Left lung (tissue), 10 donors: ENCODE measurements around the gene ZNF100. TPM values are rescaled to one million over a fixed set of nuclear protein-coding genes. Genes with fewer than 3 reads are reported as not detected.
A peak's percentile ranks its signal among the peaks of the same experiment; 100 is the strongest.

ENCODE experiments used
- ATAC-seq: fragments of 200-7000 bp; cut with Tn5 transposase; one replicate; pipeline ENCODE4 v1.9.1; 2020; ENCODE audit warnings: moderate library complexity
- DNase-seq, 4 donors: peaks; one replicate each; pipeline ENCODE4 v3.0.0-alpha.2; 2013 to 2020
- H3K27ac ChIP-seq, 2 donors: fragments of 200-600 bp; sonication (generic) in 1 of 2; one replicate each; pipeline versions ENCODE4 v1.5.0 to v1.8.0; 2020 to 2021
- H3K27me3 ChIP-seq, 2 donors: fragments of 200-600 bp; sonication (generic) in 1 of 2; one replicate each; pipeline versions ENCODE4 v1.5.0 to v1.8.0; 2020 to 2021
- H3K36me3 ChIP-seq, 2 donors: fragments of 200-600 bp; sonication (generic) in 1 of 2; one replicate each; pipeline versions ENCODE4 v1.5.0 to v1.8.0; 2020 to 2021
- H3K4me1 ChIP-seq, 2 donors: fragments of 200-600 bp; one replicate each; pipeline ENCODE4 v1.8.0; 2021
- H3K4me3 ChIP-seq, 2 donors: fragments of 200-600 bp; sonication (generic) in 1 of 2; one replicate each; pipeline versions ENCODE4 v1.5.0 to v1.8.0; 2020 to 2021; ENCODE audit warnings: mild to moderate bottlenecking in 1 of 2
- H3K9me3 ChIP-seq, 2 donors: fragments of 200-600 bp; sonication (generic) in 1 of 2; one replicate each; pipeline versions ENCODE4 v1.5.0 to v1.8.0; 2020 to 2021
- intact Hi-C, 2 donors: fragments of 100-400 bp; cut with DNase I; formaldehyde crosslinking; loops; one replicate each; pipeline versions ENCODE4 v1.11.2 to v1.14.2; 2022
- polyA plus RNA-seq, 6 donors: library from polyadenylated mRNA; unstranded; fragments of 120-200 nt; gene quantifications; one replicate each; pipeline ENCODE4 v1.2.1, GENCODE V29; 2013; ENCODE audit not compliant: insufficient read length in 6 of 6
- total RNA-seq, 2 donors: library from RNA; stranded (reverse); fragmentation: NEBNext Ultra II Directional; extraction: Animal tissue kit (Norgen Biotek cat#: 25700); gene quantifications; one replicate each; pipeline ENCODE4 v1.2.1, GENCODE V29; 2021
- TF ChIP-seq, protein P1 (sequence below), 2 donors: fragments of 200-600 bp; sonication (generic) in 1 of 2; IDR thresholded peaks; one replicate each; pipeline versions ENCODE4 v1.5.0 to v1.8.0; 2021; ENCODE audit warnings: antibody characterized with exemption in 2 of 2
- donor health status: DM: no; HTN: yes; CAD: no.
- donor health status: DM: no; HTN: no; CAD: no.

The ZNF100 gene
- total and polyA plus RNA-seq, 8 donors = 8.5 to 22.0 (median 14.7) TPM

DNA sequence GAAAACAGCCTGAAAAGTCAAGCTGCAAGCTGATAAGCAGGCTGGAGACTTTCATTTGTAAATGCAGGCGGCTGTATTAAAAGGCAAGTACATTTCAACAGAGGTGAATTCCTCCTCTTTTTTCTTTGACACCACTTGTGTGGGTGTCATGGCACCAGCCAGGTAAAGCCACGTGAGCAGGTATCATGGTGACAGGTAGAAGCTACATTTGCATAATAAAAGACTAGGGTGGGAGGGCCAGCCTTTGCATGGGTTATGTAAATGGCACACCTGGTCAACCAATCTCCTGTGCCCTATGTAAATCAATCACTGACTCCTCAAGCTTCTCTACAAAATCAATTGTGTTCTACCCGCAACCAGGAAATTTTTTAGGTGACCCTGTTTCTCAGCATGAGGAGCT is 68.2 kb downstream of the ZNF100 start:
- H3K9me3 ChIP-seq = no peaks in the 10 kb centered on the region
- intact Hi-C loops = loop anchor here in 1 of 2 donors (10.0 kb wide), 1 partner anchor 214 kb away; no protein-coding TSS in a partner anchor
- no peak overlapping the region for H3K4me3 ChIP-seq
- no peak overlapping the region for H3K27ac ChIP-seq
- ATAC-seq (no peak), DNase-seq (peak in 1 of 4 donors; percentile 18)
- no peaks in the 10 kb centered on the region for H3K27me3 ChIP-seq
- no peaks in the 10 kb centered on the region for H3K4me1 ChIP-seq
- H3K36me3 ChIP-seq = no peaks in the 10 kb centered on the region
- TF ChIP-seq, protein P1, sequence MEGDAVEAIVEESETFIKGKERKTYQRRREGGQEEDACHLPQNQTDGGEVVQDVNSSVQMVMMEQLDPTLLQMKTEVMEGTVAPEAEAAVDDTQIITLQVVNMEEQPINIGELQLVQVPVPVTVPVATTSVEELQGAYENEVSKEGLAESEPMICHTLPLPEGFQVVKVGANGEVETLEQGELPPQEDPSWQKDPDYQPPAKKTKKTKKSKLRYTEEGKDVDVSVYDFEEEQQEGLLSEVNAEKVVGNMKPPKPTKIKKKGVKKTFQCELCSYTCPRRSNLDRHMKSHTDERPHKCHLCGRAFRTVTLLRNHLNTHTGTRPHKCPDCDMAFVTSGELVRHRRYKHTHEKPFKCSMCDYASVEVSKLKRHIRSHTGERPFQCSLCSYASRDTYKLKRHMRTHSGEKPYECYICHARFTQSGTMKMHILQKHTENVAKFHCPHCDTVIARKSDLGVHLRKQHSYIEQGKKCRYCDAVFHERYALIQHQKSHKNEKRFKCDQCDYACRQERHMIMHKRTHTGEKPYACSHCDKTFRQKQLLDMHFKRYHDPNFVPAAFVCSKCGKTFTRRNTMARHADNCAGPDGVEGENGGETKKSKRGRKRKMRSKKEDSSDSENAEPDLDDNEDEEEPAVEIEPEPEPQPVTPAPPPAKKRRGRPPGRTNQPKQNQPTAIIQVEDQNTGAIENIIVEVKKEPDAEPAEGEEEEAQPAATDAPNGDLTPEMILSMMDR (IDR thresholded peaks at IDR 0.05) = no peak

DNA sequence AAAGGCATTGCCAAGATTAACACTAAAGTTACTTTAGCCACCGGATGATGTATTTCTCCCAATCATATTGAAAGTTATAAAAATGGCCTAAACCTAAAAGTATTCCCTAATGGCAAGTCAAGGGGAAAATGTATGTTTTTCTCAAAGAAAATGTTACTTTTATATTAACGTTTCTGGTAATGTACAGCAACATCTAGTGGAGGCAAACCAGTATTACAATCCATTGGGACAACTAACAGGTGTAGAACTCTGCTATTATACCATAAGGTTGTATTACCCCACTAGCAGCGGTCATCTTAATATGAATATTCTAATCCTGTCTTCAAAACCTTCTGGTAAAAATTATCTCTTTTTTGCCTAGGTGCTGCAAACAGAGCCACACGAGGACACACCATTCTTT is 69.2 kb downstream of the ZNF100 start:
- Histone ChIP-seq H3K4me3 (no peak overlapping the region), H3K36me3 (no peaks in the 10 kb centered on the region), H3K9me3 (no peaks in the 10 kb centered on the region), H3K27ac (no peak overlapping the region), H3K27me3 (no peaks in the 10 kb centered on the region), H3K4me1 (no peaks in the 10 kb centered on the region)
- intact Hi-C loops = loop anchor here in 1 of 2 donors (10.0 kb wide), 1 partner anchor 213 kb away; no protein-coding TSS in a partner anchor
- ATAC-seq (peak; percentile 87), DNase-seq (peak in 2 of 4 donors; percentile 19 to 52)
- TF ChIP-seq, protein P1 (IDR thresholded peaks at IDR 0.05) = peak; percentile 56 to 65

DNA sequence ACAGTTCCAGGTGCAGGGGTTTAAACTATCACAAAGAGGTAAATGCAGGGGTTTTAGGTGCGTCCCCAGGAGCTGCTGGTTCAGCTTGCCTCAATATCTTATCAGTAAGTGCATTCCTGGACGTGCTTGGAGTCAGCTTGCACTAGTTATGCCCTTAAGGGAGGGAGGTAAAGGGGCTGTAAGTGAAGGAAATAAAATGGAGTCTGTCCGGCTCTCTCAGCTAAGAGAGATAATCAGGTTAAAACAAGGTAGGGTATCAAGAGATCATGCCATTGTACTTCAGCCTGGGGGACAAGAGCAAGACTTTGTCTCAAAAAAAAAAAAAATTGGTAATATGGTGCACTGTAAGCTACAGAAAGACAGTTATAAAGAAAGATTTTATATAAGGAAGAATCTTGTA is 69.7 kb downstream of the ZNF100 start:
- TF ChIP-seq, protein P1 (IDR thresholded peaks at IDR 0.05) = no peak
- H3K36me3 ChIP-seq = no peaks in the 10 kb centered on the region
- ATAC-seq = peak; percentile 42
- H3K27me3 ChIP-seq = no peaks in the 10 kb centered on the region
- H3K9me3 ChIP-seq = no peaks in the 10 kb centered on the region
- H3K4me3 ChIP-seq = no peak overlapping the region
- H3K4me1 ChIP-seq = no peaks in the 10 kb centered on the region
- intact Hi-C loops = loop anchor here in 1 of 2 donors (10.0 kb wide), 1 partner anchor 213 kb away; no protein-coding TSS in a partner anchor
- DNase-seq = no peak
- no peak overlapping the region for H3K27ac ChIP-seq

DNA sequence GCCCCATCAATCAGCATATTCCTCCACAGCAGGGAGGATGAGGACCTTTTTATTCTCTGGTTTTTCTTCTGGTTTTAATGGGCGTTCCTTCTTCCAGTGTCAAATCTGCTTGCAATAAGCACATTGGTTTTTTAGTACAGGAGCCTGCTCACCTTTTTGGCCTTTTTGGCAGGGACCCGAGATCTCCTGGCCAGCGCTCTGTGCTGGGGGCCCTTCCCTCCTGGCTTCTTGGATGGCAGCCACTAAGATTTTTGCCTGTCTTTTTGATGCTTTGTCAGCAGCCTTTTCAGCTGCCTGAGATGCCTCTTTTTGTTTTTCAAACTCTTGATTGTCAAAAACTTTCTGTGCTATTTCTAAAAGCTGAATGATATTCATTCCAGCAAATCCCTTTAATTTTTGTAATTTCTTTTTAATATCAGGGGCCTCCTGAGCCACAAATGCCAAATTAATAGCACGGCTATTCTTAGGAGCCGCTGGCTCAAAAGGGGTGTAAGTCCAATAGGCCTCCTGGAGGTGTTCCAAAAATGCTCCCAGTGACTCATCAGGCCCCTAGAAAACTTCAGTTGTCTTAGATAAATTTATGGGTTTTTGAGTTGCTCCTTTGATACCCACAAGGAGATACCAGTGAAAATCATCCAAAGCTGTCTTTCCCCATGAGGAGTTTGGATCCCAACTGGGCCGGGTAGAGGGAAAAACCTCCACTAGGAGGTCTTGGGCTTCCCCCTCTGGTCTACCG is 73.0 kb downstream of the ZNF100 start:
- H3K4me1 ChIP-seq = no peaks in the 10 kb centered on the region
- H3K27me3 ChIP-seq = no peaks in the 10 kb centered on the region
- no peak overlapping the region for H3K27ac ChIP-seq
- DNase-seq = no peak
- H3K36me3 ChIP-seq = no peaks in the 10 kb centered on the region
- H3K9me3 ChIP-seq = no peaks in the 10 kb centered on the region
- no peak overlapping the region for H3K4me3 ChIP-seq
- intact Hi-C loops = loop anchor here in 1 of 2 donors (10.0 kb wide), 1 partner anchor 210 kb away; no protein-coding TSS in a partner anchor
- ATAC-seq = no peak
- TF ChIP-seq, protein P1 (IDR thresholded peaks at IDR 0.05) = no peak

DNA sequence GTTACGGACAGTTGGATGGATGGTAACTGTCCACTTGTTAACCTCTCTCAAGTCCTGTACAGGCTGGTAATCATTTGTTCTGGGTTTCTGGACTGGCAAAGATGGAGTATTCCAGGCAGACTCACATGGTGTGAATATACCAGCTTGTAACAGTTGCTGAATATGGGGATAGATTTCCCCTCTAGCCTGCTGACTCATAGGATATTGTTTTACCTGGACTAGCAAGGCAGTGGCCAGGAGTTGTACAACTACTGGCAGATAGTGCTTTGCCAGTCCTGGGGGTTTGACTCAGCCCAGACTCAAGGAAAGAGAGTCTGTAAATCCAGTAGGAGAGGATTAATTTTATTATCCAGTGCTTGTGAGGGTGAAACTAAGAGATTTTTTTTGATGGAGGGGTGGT is 74.0 kb downstream of the ZNF100 start:
- Histone ChIP-seq H3K27ac (no peak overlapping the region), H3K9me3 (no peaks in the 10 kb centered on the region), H3K4me3 (no peak overlapping the region), H3K4me1 (no peaks in the 10 kb centered on the region), H3K27me3 (no peaks in the 10 kb centered on the region), H3K36me3 (no peaks in the 10 kb centered on the region)
- ATAC-seq (no peak), DNase-seq (no peak)
- intact Hi-C loops = loop anchor here in 1 of 2 donors (10.0 kb wide), 1 partner anchor 209 kb away; no protein-coding TSS in a partner anchor
- TF ChIP-seq, protein P1 (IDR thresholded peaks at IDR 0.05) = no peak
